HG03039 (cell line): ENCODE data around the gene MYLK.

Experiments
- ATAC-seq: cut with Tn5 transposase; IDR thresholded peaks from one replicate; pipeline ENCODE4 v1.9.1; 2021; ENCODE audit warnings: mild to moderate bottlenecking, moderate library complexity; ENCODE audit not compliant: unreplicated experiment

MYLK gene

GRCh38 chr3:123683505-123684154 is 200.5 kb downstream of the MYLK start:
- ATAC-seq, result no peak

- ATAC-seq, result no peak
Measured at GRCh38 chr3:123682781-123683504, 201.2 kb downstream of the MYLK start.

GRCh38 chr3:123682302-123682701 is 201.8 kb downstream of the MYLK start:
- no peak for ATAC-seq

- ATAC-seq, result no peak
Measured at GRCh38 chr3:123679712-123680386, 204.3 kb downstream of the MYLK start.

DNA sequence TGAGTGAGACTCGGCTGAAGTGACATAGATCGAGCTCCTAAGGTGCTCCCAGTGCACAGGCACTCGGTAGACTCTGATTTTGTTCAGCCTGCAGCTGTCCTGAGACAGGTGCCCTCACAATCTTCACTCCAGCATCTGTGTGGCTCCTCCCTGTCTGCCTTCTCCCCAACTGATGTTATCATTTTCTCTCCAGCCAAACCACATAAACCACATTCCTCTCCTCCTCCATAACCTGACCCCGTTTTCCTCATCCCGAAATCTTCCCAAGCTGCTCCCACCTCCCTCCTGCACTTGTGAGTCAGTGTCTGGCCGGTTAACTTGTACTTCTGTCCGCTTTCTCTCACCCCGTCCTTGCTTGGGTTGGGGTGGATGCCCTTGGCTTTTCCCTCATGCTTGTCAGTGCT is 206.0 kb downstream of the MYLK start:
- ATAC-seq, result no peak

DNA sequence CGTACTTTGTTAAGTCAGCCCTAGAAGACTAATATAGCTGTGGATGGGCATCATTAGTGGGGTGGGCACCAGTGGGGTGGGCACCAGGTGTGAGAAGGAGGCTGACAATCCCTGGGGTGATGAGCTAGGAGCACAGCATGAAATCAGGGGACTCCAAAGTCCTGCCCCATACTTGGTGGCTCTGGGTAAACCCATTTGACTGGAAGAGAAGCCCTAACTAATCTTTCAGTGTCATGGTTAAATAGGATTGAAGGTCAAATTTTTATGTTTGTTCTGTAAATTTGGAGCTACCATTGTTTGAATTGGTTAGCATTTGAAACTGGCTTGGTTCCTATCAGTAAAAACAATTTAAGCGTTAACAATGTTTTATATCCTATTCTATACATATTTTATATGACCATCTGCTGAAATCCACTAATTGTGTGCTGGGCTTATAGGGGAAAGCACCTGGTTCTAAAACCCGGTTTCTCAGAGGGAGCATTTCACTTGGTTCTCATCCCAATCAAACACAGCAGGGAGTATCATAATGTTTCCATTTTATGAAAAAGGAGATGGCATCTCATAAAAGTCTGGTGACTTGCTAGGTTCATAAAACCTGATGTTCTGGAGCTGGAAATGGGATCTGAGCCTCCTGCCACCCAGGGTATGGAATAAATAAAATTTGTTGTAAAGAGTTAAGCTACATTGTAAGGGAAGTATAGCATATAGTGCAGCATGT is 211.5 kb downstream of the MYLK start:
- no peak for ATAC-seq

GRCh38 chr3:123670743-123671142 is 213.4 kb downstream of the MYLK start:
- ATAC-seq, result no peak

- no peak for ATAC-seq
Measured at GRCh38 chr3:123668906-123669305, 215.2 kb downstream of the MYLK start.

DNA sequence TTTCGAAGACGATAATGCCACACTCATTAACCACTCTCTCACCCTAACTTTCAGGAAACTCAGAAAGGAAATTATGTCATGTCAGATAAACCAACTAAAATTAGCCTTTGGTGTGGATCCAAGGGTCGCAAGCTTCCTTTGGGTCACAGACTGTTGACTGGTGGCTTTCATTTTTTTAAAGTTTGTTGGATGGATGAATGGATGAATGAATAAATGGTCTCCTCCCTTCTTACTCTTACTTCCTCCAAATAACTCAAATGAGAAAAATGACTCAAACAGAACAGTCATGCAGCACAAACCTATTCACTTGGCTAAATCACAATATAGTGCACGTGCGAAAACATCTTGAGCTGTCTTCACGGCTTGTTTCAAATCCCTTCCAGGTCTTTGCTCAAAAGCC is 216.3 kb downstream of the MYLK start:
- ATAC-seq, result no peak

DNA sequence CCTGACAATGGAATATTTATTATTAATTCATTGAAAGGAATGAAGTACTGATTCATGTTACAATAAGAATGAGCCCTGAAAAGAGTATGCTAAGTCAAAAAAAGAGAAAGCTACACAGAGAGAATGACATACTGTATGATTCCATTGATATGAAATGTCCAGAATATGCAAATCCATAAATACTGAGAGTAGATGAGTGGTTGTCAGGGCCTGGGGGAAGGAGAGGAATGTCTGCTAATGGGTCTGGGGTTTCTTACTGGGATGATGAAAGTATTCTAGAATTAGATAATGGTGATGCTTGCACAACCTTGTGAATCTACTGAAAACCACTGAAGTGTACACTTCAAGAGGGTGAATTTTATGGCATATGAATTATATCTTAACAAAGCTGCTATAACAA is 219.4 kb downstream of the MYLK start:
- ATAC-seq, result no peak

DNA sequence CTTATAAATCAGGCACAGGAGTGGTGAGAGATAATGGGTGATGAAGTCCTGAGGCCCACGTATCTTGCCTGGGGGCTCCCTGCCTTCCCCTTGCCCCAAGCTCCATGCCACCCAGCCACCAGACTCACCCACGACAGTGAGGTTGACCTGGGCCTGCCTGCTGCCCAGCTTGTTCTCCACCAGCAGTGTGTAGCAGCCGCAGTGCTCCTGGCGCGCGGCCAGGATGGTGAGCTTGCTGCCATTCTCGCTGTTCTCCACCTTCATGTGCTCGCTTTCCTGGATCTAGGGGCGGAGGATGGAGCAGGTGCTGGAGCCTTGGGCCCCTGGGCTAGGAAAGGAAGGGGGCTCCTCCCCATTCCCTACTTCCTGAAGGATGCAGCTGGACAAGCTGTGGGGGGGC is 220.2 kb downstream of the MYLK start:
- ATAC-seq, result no peak

DNA sequence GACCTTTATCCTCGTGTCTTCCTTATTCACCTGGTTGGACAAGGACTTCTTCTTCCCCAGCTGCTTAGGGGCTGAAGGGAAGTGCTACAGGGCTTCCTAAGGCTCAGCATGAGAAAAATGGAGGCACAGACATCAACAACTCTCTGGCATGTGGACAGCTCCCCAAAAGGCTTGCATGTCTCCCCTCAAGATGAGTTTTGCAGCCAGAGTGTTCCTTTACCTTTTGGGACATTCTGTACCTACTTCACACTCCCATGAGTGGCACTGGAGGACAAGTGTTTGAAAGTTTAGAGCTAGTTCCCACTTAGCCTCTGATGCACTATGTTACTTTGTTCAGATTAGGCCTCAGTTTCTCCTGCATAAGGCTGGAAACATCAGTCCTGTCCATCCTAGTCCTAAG is 222.2 kb downstream of the MYLK start:
- ATAC-seq, result no peak

DNA sequence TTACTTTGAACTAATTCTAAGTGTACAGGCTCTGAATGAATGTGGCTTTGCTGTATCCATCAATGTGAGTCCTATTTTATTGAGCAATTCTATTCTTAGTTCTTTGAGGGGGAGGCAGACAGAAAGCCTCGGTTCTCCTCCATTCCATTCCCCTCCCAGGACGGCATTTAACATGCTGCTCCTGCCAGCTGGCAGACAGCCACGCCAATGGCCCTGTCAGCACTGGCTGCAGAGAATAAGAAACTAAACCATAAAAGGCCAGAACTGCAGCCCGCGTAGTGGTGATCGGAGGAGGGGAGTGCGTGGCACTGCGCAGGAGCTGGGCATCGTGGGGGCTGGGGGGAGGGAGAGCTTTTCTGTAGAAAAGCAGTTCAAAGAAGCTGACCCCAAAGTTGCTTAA is 223.2 kb downstream of the MYLK start:
- ATAC-seq, result no peak

GRCh38 chr3:123660141-123660675 is 223.9 kb downstream of the MYLK start:
- no peak for ATAC-seq

DNA sequence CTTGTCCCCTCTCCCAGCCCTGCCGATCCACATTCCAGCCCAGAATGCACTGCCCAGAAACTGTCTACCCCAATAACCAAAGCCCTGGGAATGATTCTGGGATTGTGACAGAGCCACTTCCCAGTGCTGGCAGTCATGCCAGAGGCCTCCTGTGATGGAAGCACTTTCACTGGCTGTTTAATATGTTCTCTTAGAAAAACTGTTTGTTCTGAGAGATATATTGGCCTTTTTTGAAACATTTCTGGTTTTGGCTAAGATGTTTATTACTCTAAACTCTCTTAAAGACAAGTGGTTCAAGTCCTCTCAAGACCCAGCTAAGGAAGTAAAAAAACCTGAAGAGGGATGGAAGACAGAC is 225.3 kb downstream of the MYLK start:
- no peak for ATAC-seq

GRCh38 chr3:123658118-123658851 is 225.8 kb downstream of the MYLK start:
- no peak for ATAC-seq

DNA sequence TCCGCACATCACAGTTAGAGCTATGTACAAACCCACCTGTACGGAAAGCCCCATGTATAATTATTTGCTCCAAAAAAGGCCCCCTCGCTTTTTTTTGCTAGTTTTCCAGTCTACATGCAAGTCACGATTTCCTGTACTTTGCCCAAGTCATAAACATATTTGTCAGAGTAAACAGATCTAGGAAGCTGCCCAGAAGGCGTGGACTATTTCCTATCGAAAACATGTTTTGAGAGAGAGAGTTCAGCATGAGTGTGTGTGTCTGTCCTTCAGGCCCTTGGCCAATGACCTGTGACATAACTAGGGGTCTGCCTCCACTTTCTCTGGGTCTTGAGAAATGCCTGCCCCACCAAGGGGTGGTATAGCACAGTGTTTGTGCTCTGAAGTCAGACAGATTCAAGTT is 226.6 kb downstream of the MYLK start:
- no peak for ATAC-seq

DNA sequence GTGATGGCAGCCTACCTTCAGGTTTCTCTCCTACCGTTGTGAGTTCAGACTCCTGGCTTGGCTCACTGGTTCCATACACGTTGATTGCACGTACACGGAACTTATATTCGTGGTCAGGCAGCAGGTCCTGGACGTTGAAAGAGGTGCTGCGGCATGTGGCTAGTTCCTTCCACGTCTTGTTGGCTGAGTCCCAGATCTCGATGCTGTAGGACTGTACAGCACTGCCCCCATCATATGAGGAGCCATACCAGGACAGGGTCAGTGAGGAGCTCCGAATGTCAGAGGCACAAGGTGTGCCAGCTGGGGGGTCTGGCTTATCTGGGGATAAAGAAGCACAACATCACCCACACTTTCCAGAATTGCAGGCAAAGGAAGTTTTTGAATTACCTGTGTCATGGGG is 227.0 kb downstream of the MYLK start:
- ATAC-seq, result no peak

DNA sequence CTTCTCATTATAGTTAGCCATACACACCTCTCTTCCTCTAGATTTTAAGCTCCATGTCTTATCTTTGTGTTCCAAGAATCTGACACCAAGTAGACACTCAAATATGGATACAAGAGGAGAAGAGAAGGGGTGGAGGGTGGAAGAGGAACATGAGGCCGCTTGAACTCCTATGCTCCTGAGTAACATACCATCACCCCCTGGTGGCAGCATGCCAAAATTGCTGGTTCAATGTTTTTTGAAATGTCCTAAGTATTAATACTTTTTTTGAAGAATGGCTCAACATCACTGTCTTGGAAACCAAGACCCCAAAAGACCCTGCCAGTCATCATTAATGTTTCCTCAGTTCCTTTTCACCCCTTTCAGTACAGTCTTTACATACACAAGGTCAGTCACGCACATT is 227.4 kb downstream of the MYLK start:
- ATAC-seq, result no peak

DNA sequence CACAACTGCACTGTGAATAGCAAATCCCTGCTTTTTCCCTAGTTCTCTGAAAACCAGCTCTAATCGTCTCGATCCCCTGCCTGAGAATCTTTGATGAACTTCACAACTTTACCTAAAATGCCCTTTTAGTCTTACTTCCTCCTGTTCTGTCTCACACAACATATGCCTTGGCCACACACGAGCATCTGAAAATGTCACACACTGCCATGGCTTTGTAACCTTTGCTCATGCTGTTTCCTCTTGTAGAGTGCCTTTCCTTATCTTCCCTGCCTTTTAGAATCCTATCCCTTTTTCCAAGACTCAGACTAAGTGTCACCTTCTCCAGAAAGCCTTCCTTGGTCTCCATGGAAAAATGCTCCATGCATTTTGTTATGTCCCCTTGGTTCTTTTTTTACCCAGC is 227.9 kb downstream of the MYLK start:
- no peak for ATAC-seq

DNA sequence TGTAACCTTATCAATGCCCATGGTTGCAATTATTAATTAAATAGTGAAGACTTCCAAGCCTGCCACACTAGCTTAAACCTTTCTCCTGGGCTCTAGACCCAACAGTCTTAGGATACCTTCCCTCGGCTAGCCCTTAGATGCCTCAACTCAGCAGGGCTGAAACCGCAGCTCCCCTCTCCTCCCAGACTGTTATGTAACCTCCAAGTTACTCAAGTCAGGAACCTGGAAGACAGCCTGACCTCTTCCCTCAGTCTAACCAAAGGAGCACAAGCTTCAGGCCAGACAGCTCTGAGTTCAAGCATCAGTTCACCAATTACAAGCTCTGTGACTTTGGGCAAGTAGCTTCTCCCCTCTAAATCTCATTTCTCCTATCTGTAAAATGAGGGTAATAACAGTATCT is 228.7 kb downstream of the MYLK start:
- ATAC-seq, result no peak
